Stimulated activated CD4-positive, alpha-beta T cell treated with anti-CD3 and anti-CD28 coated beads, Interleukin-4, amount 100 ng/mL, for 48 hours (primary cell): ENCODE data around the gene RNPEPL1.
"Not testable (repeated sequence)": the region's sequence is repeated elsewhere in the genome, so short reads cannot be mapped to it uniquely, and the experiment has no call there.

Source experiments
- DNase-seq, 2 donors: peaks; one replicate each; pipeline ENCODE4 v3.0.0-alpha.2; 2020; ENCODE audit warnings: low read depth in 2 of 2

The RNPEPL1 gene

DNA sequence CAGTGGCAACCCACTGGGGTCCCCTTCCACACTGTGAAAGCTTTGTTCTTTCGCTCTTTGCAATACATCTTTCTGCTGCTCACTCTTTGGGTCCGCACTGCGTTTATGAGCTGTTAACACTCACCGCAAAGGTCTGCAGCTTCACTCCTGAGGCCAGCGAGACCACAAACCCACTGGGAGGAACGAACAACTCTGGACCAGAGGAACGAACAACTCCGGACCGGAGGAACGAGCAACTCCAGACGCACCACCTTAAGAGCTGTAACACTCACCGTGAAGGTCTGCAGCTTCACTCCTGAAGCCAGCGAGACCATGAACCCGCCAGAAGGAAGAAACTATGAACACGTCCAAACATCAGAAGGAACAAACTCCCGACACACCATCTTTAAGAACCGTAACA lies 29.2 kb upstream of the RNPEPL1 start:
- DNase-seq = not testable (repeated sequence)

DNA sequence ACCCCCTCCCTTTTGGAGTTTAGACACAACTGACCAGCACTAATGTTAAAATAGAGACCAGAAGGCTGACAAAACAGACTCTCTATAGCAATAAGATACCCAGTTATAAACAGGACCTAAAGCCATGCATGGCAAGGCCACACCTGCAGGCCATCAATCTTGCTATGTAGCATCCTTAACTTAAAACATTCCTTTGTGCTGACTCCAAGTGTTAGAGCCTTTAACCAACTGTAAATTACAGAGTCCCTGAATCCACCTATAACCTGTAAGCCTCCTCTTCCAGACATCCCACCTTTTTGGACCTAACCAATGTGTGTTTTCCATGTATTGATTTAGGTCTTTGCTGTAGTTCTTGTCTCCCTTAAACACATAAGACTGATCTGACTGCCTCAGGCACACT lies 28.4 kb upstream of the RNPEPL1 start:
- DNase-seq = no peak

DNA sequence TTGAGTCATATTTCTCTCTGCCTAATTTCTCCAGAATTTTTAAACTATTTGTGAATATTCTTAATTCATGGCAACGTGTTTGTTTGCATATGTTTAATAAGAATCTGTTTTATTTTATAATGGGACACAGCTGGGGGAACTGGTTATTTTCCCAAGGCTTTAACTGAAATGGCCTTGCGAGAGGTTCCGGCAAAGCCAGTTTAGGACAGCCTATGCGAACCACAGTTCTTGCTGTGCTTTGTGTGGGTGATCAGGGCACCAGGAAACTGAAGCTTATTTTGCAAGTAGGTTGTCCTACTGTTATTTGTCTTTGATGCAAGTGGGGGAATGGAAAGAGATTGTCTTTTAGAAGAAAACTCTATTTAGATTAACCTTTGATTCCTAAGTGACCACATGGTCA lies 17.0 kb upstream of the RNPEPL1 start:
- DNase-seq = no peak

GRCh38 chr2:240551811-240552210 lies 16.5 kb upstream of the RNPEPL1 start:
- DNase-seq = no peak

DNA sequence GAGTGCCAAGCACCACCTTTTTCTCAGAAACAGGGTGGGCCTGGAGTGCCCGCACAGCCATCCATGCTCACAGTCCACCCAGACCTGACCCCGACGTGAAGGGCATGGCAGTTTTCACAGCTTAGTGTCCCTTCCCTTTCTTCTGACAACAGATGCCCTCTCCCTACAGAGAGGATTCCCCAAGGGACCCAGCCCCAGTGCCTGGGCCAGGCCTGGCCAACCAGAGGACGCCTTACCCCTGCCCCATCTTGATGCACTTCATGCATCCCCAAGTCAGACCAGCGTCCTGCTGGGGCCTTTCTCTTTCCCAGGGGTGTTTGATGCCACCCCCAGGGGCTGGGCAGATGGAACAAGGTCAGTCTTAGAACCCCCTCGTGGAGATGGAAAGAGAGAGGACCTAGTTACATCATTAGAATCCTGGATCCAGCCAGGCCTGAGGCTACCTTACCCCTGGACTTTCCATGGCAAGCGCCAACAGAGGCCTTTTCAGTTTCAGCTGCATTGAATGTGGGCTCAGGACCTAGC lies 14.3 kb upstream of the RNPEPL1 start:
- DNase-seq = no peak

- DNase-seq = no peak
Observed at GRCh38 chr2:240554767-240555493, 13.4 kb upstream of the RNPEPL1 start.

DNA sequence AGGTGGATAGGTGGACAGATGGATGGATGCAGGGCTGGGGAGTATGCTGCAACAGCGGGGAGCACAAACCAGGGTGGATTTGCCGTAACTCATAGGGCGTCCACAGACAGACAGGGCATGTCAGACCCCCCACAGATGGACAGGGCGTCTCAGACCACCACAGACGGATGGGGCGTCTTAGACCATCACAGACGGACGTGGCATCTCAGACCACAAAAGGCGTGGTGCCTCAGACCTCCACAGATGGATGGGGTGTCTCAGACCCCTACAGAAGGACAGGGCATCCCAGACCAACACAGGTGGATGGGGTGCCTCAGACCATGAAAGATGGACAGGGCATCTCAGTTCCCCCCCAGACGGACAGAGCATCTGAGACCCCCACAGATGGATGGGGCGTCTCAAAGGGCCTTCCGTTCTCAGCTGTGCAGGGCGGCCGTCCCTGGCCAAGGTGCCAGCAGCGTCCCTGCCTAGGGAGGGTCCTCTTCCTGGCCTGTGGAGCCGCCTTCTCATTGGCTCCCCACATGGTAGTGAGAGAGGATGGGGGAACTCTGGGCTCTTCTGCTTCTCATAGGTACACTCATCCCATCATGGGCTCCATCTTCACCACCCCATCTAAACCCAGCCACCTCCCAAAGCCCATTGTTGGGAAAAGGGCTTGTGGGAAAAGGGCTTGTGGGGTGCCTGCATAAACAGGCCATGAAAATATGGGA lies 12.6 kb upstream of the RNPEPL1 start:
- DNase-seq = no peak

GRCh38 chr2:240556553-240557100 lies 11.7 kb upstream of the RNPEPL1 start:
- peak; percentile 65 to 66 for DNase-seq

- no peak for DNase-seq
Observed at GRCh38 chr2:240557101-240557751, 11.1 kb upstream of the RNPEPL1 start.

DNA sequence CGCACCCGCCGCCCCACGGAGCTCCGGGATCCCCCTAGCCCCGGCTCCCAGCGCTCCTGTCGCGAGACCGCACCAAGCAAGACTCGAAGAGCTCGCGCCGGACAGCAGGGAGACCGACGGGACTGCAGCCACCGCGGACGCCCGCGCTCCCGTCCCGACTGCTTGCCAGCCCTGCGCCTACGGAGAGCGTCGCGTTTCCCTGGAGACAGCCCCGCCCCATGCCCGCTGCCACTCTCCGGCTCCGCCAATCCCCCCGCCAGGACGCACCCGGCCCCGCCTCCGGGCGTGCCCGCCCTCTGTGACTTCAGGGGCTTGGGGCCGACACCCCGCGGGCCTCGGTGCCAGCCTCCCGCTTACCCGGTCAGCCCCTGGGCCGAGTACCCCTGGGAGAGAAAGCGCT lies 10.5 kb upstream of the RNPEPL1 start, which contains the start of gene ANKMY1:
Gene ANKMY1 (minus strand): TSS at position 181 of the 400 bp plus-strand sequence. CDS start 653 bp downstream, outside the sequence.
- DNase-seq = peak; percentile 69 to 72

- DNase-seq = no peak
Observed at GRCh38 chr2:240558236-240558761, 10.0 kb upstream of the RNPEPL1 start.

DNA sequence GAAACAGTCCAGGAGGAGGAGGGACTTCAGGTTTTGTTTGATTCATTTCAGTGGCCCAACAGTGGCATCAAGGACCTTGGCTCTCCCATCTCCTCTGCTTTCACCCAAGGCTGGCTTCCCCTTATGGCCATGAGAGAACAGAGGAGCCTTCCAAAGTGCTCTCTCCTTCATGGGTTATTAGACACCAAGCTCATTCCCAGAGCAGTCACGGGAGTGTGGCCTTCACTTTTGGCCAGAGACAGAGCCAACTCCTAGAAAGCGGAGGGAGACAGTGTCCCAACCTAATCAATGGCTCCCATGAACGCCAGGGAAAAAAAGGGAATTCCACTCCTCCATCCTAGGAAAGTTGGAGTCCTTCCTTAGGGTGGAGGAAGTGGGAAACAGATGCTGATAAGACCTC lies 9.0 kb upstream of the RNPEPL1 start:
- DNase-seq = no peak

DNA sequence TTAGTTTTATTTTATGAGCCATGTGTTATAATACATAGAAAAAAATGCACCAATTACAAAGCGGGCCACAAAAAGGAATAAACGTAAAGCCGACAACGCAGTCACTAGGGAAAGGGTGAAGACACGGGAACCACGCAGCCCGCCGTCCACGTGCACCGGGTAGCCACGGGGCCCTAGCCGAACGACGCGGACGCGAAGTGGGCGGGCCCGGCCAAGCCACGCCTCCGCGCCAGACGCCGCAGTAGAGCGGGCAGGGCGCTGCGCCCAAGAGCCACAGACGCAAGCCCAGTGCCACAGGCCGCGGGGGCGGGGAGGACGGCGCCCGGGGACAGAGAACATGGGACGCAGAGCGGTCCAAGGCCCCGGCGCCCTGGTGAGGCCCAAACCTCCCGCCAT lies 8.2 kb upstream of the RNPEPL1 start, which contains the start of gene DUSP28:
Gene DUSP28 (plus strand): TSS at position 274 of the 396 bp plus-strand sequence. CDS start 328 bp downstream, outside the sequence.
- DNase-seq = peak; percentile 83 to 88

DNA sequence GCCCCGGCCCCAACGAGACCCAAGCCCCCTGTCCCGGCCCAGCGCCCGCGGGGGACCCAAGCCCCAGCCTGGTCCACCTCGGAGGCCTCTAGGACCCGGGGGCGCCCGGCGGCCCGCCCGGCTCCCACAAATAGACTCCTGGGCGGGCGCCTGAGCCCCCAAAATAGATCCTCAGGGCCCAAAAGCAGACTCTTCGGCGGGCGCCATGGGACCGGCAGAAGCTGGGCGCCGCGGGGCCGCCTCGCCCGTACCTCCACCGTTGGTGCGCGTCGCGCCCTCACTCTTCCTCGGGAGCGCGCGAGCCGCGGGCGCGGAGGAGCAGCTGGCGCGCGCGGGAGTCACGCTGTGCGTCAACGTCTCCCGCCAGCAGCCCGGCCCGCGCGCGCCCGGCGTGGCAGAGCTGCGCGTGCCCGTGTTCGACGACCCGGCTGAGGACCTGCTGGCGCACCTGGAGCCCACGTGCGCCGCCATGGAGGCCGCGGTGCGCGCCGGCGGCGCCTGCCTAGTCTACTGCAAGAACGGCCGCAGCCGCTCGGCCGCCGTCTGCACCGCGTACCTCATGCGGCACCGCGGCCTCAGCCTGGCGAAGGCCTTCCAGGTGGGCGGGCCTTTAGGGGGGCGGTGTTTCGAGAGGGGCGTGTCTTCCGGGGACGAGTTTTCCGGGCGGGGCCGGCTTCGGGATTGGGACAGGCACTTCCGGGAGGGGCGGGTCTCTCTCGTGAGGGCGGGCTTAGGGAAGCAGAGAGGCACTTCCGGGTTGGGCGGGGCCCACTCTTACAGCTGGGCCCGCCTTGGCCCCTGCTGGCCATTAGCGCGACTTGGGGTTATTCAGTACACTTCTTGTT lies 7.6 kb upstream of the RNPEPL1 start:
- DNase-seq = peak; percentile 100

DNA sequence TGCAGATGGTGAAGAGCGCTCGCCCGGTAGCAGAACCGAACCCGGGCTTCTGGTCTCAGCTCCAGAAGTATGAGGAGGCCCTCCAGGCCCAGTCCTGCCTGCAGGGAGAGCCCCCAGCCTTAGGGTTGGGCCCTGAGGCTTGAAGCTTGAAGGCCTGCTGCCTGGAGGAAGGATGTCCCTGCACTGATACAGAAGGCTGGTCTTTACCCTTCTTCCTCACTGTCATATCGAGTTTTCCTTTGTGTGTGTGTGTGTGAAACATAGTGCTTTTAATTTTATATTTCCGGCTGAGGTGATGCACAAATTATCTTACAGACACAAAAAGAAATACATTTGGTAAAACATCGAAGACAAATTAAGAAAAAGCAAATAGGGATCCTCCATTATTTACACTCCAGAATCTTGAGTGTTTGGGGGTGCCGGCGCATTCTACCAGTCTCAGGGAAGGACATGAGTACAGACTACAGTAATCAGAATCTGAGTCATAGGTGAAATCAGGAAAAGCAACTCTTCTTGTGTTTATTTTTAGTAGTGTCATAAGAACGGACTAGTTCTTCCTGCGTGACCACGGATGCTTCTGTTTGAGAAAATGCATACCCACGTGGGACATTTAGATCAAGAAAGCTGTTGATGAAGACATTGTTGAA lies 6.8 kb upstream of the RNPEPL1 start:
- DNase-seq = no peak

DNA sequence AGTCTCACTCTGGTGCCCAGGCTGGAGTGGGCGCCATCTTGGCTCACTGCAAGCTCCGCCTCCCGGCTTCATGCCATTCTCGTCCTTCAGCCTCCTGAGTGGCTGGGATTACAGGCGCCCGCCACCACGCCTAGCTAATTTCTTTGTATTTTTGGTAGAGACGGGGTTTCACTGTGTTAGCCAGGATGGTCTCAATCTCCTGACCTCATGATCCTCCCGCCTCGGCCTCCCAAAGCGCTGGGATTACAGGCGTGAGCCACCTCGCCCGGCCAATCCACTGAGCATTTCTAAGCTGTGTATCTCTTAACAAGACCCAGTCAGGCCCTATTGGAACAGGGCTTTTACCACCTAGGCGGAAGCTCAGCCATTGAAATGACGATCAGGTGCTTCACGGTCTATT lies 5.1 kb upstream of the RNPEPL1 start:
- not testable (repeated sequence) for DNase-seq

GRCh38 chr2:240563951-240564560 lies 4.2 kb upstream of the RNPEPL1 start:
- DNase-seq = no peak

DNA sequence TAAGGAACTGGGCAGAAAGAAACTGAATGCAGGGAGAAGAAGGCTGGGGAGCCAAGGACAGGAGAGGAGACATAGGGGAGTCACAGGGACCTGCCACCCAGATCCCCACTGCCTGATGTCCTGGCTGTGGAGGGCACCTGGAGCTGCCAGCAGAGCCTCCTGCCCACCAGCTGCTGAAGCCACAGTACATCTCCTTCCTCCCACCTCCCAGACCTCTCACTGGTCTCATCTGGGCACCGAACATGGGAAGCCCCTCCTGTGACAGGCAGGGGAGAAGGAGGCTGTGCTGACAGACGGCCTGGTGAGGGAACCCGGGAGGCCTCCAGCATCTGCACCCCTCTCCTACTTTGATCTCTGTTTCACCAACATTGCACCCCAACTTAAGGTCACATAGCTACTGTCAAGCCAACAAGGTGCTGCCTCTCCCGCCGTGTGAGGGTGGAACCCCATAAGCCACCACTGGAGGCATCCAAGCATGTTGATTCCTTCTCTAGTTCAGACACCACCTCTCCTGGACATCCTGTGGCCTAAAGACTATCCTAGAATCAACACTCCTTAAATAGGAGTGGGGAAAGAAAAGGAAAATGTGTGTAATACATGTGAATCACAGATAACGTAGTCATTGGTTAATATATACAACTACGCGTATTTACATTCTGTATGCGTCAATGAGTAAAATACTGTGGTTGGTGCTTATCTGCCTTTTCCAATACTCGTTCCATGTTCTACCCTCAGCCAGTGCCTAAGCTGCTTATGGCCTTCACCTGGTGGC lies 3.5 kb upstream of the RNPEPL1 start:
- DNase-seq = no peak
